Liver (tissue), 3 donors: ENCODE results near the gene IZUMO1.

ENCODE experiments used
- NR2F2 ChIP-seq: IDR thresholded peaks from 2 replicates; pipeline ENCODE4 v1.6.1; 2016; ENCODE audit warnings: antibody characterized with exemption
- YY1 ChIP-seq: IDR thresholded peaks from 2 replicates; pipeline ENCODE4 v1.6.1; 2016; ENCODE audit warnings: antibody characterized with exemption, mild to moderate bottlenecking
- TF ChIP-seq, protein P1 (sequence below): fragments of 150-350 bp; IDR thresholded peaks from 2 replicates; pipeline ENCODE4 v1.5.1; 2017; ENCODE audit warnings: improper control_type of control experiment, low read depth, low read length; ENCODE audit not compliant: missing input control
- TF ChIP-seq, protein P2 (sequence below): IDR thresholded peaks from 2 replicates; pipeline ENCODE4 v1.6.1; 2016; ENCODE audit warnings: antibody characterized with exemption
- donor health status: healthy.
- donor health status: healthy.

GRCh38 chr19:48750771-48751504 is 4.2 kb upstream of the IZUMO1 start:
- TF ChIP-seq, protein P1, sequence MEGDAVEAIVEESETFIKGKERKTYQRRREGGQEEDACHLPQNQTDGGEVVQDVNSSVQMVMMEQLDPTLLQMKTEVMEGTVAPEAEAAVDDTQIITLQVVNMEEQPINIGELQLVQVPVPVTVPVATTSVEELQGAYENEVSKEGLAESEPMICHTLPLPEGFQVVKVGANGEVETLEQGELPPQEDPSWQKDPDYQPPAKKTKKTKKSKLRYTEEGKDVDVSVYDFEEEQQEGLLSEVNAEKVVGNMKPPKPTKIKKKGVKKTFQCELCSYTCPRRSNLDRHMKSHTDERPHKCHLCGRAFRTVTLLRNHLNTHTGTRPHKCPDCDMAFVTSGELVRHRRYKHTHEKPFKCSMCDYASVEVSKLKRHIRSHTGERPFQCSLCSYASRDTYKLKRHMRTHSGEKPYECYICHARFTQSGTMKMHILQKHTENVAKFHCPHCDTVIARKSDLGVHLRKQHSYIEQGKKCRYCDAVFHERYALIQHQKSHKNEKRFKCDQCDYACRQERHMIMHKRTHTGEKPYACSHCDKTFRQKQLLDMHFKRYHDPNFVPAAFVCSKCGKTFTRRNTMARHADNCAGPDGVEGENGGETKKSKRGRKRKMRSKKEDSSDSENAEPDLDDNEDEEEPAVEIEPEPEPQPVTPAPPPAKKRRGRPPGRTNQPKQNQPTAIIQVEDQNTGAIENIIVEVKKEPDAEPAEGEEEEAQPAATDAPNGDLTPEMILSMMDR: no peak
- TF ChIP-seq, protein P2, sequence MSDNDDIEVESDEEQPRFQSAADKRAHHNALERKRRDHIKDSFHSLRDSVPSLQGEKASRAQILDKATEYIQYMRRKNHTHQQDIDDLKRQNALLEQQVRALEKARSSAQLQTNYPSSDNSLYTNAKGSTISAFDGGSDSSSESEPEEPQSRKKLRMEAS: no peak
- no peak for TF ChIP-seq YY1
- no peak for TF ChIP-seq NR2F2
